PFSK-1 (cell line): Measurements from ENCODE around the gene LPIN2.

Source experiments
- POLR2AphosphoS5 ChIP-seq: IDR thresholded peaks from 2 replicates; pipeline ENCODE4 v1.6.1; 2012; ENCODE audit warnings: low read depth, mild to moderate bottlenecking, control low read depth, low read length, moderate library complexity
- SIN3A ChIP-seq: IDR thresholded peaks from 2 replicates; pipeline ENCODE4 v1.6.1; 2012; ENCODE audit warnings: mild to moderate bottlenecking, low read length, moderate library complexity, borderline replicate concordance; ENCODE audit not compliant: insufficient read depth
- TF ChIP-seq, protein P1 (sequence below), 2 experiments: IDR thresholded peaks; 2 replicates each; pipeline versions ENCODE4 v1.6.1 to v1.8.0; 2011 to 2012; ENCODE audit warnings: low read depth in 2 of 2, low read length in 2 of 2, control low read depth in 1 of 2, inconsistent platforms in 1 of 2, mild to moderate bottlenecking in 1 of 2, moderate library complexity in 1 of 2; ENCODE audit not compliant: insufficient read depth in 1 of 2

DNA sequence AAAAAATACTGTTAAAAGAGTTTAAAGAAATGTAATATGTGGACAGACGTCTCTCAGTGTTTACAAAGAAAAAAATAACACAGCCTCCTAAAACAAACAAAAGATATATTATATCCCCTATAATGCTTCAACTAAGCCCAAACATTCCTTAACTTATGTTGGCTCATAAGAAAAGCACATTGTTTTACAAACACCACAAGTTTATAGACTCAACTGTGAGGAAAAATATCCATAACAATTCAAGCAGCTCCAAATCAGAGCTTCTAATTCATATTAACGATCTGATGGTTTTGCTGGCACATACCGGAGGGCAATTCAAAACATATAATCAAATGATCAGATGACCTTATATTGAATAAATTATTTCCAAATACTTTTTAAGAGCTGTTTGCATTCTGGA, 5.5 kb downstream of the LPIN2 start:
- TF ChIP-seq, protein P1, sequence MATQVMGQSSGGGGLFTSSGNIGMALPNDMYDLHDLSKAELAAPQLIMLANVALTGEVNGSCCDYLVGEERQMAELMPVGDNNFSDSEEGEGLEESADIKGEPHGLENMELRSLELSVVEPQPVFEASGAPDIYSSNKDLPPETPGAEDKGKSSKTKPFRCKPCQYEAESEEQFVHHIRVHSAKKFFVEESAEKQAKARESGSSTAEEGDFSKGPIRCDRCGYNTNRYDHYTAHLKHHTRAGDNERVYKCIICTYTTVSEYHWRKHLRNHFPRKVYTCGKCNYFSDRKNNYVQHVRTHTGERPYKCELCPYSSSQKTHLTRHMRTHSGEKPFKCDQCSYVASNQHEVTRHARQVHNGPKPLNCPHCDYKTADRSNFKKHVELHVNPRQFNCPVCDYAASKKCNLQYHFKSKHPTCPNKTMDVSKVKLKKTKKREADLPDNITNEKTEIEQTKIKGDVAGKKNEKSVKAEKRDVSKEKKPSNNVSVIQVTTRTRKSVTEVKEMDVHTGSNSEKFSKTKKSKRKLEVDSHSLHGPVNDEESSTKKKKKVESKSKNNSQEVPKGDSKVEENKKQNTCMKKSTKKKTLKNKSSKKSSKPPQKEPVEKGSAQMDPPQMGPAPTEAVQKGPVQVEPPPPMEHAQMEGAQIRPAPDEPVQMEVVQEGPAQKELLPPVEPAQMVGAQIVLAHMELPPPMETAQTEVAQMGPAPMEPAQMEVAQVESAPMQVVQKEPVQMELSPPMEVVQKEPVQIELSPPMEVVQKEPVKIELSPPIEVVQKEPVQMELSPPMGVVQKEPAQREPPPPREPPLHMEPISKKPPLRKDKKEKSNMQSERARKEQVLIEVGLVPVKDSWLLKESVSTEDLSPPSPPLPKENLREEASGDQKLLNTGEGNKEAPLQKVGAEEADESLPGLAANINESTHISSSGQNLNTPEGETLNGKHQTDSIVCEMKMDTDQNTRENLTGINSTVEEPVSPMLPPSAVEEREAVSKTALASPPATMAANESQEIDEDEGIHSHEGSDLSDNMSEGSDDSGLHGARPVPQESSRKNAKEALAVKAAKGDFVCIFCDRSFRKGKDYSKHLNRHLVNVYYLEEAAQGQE (IDR thresholded peaks at IDR 0.05; ENCODE audit: insufficient read depth in 1 of 2, low read depth in 2 of 2, low read length in 2 of 2) = no peak
- TF ChIP-seq POLR2AphosphoS5 = no peak
- no peak for TF ChIP-seq SIN3A
